DOHH2 (cell line): ENCODE data around the gene LCN15.

Experiments
- H3F3A ChIP-seq: fragments of 200-600 bp; sonication (generic), shearing (Covaris generic); 2 replicates; pipeline ENCODE4 v1.6.0; 2016; ENCODE audit warnings: antibody characterized with exemption, mild to moderate bottlenecking; ENCODE audit not compliant: control insufficient read depth, insufficient read depth
- H3K27ac ChIP-seq: fragments of 200-600 bp; sonication (generic); 2 replicates; pipeline ENCODE4 v1.5.1; 2014; ENCODE audit warnings: low read depth, mild to moderate bottlenecking, low read length, moderate library complexity
- H3K27me3 ChIP-seq: fragments of 200-600 bp; sonication (generic); 2 replicates; pipeline ENCODE4 v1.6.1; 2014; ENCODE audit warnings: mild to moderate bottlenecking, low read length, mixed read lengths; ENCODE audit not compliant: control insufficient read depth
- H3K36me3 ChIP-seq: fragments of 200-600 bp; sonication (generic); 2 replicates; pipeline ENCODE4 v1.6.1; 2014; ENCODE audit warnings: mild to moderate bottlenecking, low read length, moderate library complexity, mixed read lengths; ENCODE audit not compliant: control insufficient read depth
- H3K4me1 ChIP-seq: fragments of 200-600 bp; sonication (generic); 2 replicates; pipeline ENCODE4 v1.6.1; 2014; ENCODE audit warnings: mild to moderate bottlenecking, low read length, mixed read lengths; ENCODE audit not compliant: control insufficient read depth
- H3K4me2 ChIP-seq: fragments of 200-600 bp; sonication (generic); 2 replicates; pipeline ENCODE4 v1.6.0; 2014; ENCODE audit warnings: mild to moderate bottlenecking, low read length, moderate library complexity
- H3K4me3 ChIP-seq: fragments of 200-600 bp; sonication (generic); 2 replicates; pipeline ENCODE4 v1.5.1; 2014; ENCODE audit warnings: mild to moderate bottlenecking, low read length, mixed read lengths
- H3K79me2 ChIP-seq: fragments of 200-600 bp; sonication (generic); 2 replicates; pipeline ENCODE4 v1.6.1; 2014; ENCODE audit warnings: mild to moderate bottlenecking, low read length, mixed read lengths; ENCODE audit not compliant: control insufficient read depth
- H3K9me2 ChIP-seq: fragments of 200-600 bp; sonication (generic); replicated peaks from 2 replicates; pipeline ENCODE4 v1.6.1; 2014; ENCODE audit warnings: mild to moderate bottlenecking, low read length, mixed read lengths; ENCODE audit not compliant: control insufficient read depth
- H3K9me3 ChIP-seq: fragments of 200-600 bp; sonication (generic); 2 replicates; pipeline ENCODE4 v1.6.1; 2014; ENCODE audit warnings: antibody characterized with exemption, low read length, mixed read lengths; ENCODE audit not compliant: control insufficient read depth, insufficient read depth
- H4K20me1 ChIP-seq: fragments of 200-600 bp; sonication (generic); 2 replicates; pipeline ENCODE4 v1.6.0; 2014; ENCODE audit warnings: low read depth, mild to moderate bottlenecking, antibody characterized with exemption, low read length, moderate library complexity; ENCODE audit not compliant: control insufficient read depth, insufficient read depth
- CTCF ChIP-seq: fragments of 200-600 bp; sonication (generic); IDR thresholded peaks from one replicate; pipeline ENCODE4 v1.5.1; 2014; ENCODE audit warnings: antibody characterized with exemption, mild to moderate bottlenecking, low read depth, low read length; ENCODE audit not compliant: poor library complexity, severe bottlenecking
- EZH2phosphoT487 ChIP-seq: fragments of 200-600 bp; sonication (generic); IDR thresholded peaks from 2 replicates; pipeline ENCODE4 v1.6.1; 2017; ENCODE audit warnings: borderline replicate concordance, mild to moderate bottlenecking, antibody characterized with exemption, low read length, moderate library complexity, mixed read lengths

The LCN15 gene

DNA sequence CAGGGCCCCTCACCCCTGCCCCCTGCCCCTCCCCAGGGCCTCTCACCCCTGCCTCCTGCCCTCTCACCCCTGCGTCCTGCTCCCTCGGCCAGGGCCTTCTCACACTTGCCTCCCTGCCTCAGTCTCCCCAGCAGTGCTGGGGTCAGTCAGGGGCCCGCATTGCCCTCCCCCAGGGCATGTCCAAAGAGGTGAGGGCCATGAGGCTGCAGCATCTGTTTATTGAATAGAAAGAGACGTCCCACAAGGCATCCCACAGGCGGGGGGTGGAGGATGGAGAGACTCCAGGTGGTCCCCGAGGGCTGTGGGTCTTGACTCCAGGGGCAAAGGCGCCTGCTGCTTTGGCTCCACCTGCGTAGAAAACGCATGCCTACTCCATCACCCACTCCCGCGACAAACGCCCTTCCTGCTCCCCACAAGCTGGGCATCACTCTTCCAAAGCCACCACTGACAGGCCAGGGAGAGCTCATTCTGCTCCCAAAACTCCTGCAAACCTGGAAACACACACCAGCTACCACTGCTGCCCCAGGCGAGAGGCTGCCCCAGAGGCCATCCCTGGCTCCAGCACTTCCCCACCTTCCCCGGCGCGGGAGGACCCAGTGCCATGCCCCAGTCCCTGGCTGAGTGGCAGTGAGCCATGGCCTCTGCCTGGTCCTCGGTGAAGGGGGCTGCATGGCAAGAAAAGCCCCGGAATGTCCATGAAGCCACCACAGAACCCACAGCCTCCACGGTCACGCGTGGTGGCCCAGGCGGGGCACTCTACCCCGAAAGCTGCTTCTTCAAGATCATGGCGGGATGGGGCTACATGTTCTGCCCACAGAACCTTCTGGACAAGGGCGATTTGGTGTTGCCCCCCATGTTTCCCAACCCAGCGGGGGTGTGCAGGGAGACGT is 4.6 kb downstream of the LCN15 start:
- Histone ChIP-seq H3K36me3 (no peaks in the 10 kb centered on the region), H3K4me3 (no peak overlapping the region), H3K27ac (no peak overlapping the region), H4K20me1 (no peaks in the 10 kb centered on the region), H3K9me3 (peaks cover 10% of the 10 kb centered on the region), H3K27me3 (peaks cover 15% of the 10 kb centered on the region), H3K79me2 (no peaks in the 10 kb centered on the region), H3K4me2 (no peak overlapping the region), H3K4me1 (peaks cover 38% of the 10 kb centered on the region), H3F3A (no peaks in the 10 kb centered on the region; the same call in 1 of the 2 replicates), H3K9me2 (no peaks in the 10 kb centered on the region)
- TF ChIP-seq EZH2phosphoT487 (no peak), CTCF (no peak)

DNA sequence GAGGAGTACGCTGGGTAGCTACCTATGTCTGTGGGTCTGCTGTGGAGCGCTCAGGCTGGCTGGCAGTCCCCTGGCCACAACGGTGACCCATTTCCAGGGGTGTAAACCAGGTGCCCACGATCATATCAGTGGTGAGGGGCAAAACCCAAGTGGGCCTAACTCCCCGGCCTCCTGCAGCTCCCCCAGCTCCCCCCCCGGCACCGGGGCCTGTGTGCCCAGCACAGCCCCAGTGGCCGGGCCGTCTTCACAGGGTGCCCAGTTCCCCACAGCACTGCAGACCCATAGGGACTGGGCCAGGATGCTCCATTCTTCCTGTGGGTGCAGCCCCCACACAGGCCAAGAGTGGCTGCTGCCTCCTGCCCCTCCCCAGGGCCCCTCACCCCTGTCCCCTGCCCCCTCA is 5.3 kb downstream of the LCN15 start:
- Histone ChIP-seq H3K4me1 (peaks cover 38% of the 10 kb centered on the region), H3K4me2 (peak overlapping the region; percentile 1; the same call in 1 of the 2 replicates), H4K20me1 (no peaks in the 10 kb centered on the region), H3K9me3 (peaks cover 10% of the 10 kb centered on the region), H3K9me2 (no peaks in the 10 kb centered on the region), H3K27ac (no peak overlapping the region), H3K27me3 (peaks cover 11% of the 10 kb centered on the region; the same call in 1 of the 2 replicates), H3K4me3 (no peak overlapping the region), H3F3A (no peaks in the 10 kb centered on the region; the same call in 1 of the 2 replicates), H3K36me3 (no peaks in the 10 kb centered on the region), H3K79me2 (no peaks in the 10 kb centered on the region)
- TF ChIP-seq CTCF (no peak), EZH2phosphoT487 (no peak)

DNA sequence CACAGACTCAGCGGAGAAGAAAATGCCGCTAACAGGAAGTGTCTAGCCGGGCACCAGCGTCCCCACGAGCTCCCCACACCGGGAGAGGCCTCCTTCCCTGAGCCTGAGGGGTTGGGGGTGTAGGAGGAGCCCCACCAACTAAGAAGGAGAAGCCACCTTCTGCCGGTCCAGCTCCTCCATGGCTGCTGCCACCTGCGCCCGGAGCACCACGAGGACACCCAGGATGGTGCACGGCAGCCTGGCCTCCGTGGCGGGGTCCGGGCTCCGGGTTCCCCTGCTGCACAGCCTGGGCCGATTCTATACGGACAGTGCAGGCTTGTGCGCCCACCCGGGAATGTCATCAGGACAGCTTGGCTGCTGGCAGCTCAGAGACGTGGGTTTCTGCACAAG is 6.6 kb downstream of the LCN15 start:
- H3K27ac ChIP-seq, result peak overlapping the region; percentile 37
- no peaks in the 10 kb centered on the region for H3K36me3 ChIP-seq
- no peaks in the 10 kb centered on the region for H3K9me2 ChIP-seq
- H3K9me3 ChIP-seq, result peaks cover 20% of the 10 kb centered on the region
- no peaks in the 10 kb centered on the region for H4K20me1 ChIP-seq
- H3K79me2 ChIP-seq, result no peaks in the 10 kb centered on the region
- no peaks in the 10 kb centered on the region; the same call in 1 of the 2 replicates for H3F3A ChIP-seq
- H3K27me3 ChIP-seq, result peaks cover 7% of the 10 kb centered on the region; the same call in 1 of the 2 replicates
- H3K4me3 ChIP-seq, result peak overlapping the region; percentile 29
- peak overlapping the region; percentile 50 for H3K4me2 ChIP-seq
- TF ChIP-seq EZH2phosphoT487 (no peak), CTCF (no peak)
- peaks cover 33% of the 10 kb centered on the region for H3K4me1 ChIP-seq
